Smooth muscle cell of the brain vasculature (primary cell): ENCODE data around the gene NUMB.
"Not testable (repeated sequence)": the region's sequence is repeated elsewhere in the genome, so short reads cannot be mapped to it uniquely, and the experiment has no call there.

Experiments used
- DNase-seq: peaks from one replicate; pipeline ENCODE4 v3.0.0-alpha.2; 2012; ENCODE audit warnings: low read depth, low spot score

Gene NUMB

DNA sequence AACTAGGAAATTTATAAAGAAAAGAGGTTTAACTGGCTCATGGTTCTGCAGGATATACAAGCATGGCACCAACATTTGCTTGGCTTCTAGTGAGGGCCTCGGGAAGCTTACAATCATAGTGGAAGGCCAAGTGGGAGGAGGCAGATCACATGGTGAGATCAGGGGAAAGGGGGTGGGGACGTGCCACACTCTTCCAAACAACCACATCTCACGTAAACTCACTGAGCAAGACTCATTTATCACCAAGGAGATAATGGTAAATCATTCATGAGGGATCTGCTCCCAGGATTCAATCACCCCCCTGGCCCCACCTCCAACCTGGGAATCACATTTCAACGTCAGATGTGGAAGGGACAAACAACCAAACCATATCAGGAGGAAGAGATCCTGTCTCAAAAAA lies 35.8 kb downstream of the NUMB start:
- no peak for DNase-seq

DNA sequence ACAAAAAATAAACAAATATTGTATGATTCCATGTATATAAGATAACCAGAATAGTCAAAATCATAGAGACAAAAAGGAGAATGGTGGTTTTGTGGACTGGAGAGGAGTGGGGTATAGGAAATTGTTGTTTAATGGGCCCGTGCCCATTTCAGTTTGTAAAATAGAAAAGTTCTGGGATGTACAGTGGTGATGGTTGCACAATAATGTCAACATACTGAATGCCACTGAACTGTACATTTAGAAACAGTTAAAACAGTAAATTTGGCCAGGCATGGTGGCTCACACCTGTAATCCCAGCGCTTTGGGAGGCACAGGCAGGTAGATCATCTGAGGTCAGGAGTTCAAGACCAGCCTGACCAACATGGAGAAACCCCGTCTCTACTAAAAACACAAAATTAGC lies 40.1 kb downstream of the NUMB start:
- no peak for DNase-seq

DNA sequence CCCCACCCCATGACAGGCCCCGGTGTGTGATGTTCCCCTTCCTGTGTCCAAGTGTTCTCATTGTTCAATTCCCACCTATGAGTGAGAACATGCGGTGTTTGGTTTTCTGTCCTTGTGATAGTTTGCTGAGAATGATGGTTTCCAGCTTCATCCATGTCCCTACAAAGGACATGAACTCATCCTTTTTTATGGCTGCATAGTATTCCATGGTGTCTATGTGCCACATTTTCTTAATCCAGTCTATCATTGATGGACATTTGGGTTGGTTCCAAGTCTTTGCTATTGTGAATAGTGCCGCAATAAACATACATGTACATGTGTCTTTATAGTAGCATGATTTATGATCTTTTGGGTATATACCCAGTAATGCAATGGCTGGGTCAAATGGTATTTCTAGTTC lies 52.1 kb downstream of the NUMB start:
- not testable (repeated sequence) for DNase-seq

GRCh38 chr14:73403181-73403752 lies 55.1 kb downstream of the NUMB start:
- DNase-seq, result no peak

GRCh38 chr14:73402579-73402978 lies 55.8 kb downstream of the NUMB start:
- DNase-seq, result no peak

GRCh38 chr14:73397810-73398209 lies 60.5 kb downstream of the NUMB start:
- no peak for DNase-seq

GRCh38 chr14:73394317-73394716 lies 64.0 kb downstream of the NUMB start:
- DNase-seq, result no peak

- DNase-seq, result no peak
These were observed 65.0 kb downstream of the NUMB start for GRCh38 chr14:73393375-73393774.

- DNase-seq, result no peak
These were observed 65.8 kb downstream of the NUMB start for GRCh38 chr14:73392329-73393257.

GRCh38 chr14:73387860-73388259 lies 70.5 kb downstream of the NUMB start:
- DNase-seq, result not testable (repeated sequence)

- no peak for DNase-seq
These were observed 72.0 kb downstream of the NUMB start for GRCh38 chr14:73386342-73386741.

DNA sequence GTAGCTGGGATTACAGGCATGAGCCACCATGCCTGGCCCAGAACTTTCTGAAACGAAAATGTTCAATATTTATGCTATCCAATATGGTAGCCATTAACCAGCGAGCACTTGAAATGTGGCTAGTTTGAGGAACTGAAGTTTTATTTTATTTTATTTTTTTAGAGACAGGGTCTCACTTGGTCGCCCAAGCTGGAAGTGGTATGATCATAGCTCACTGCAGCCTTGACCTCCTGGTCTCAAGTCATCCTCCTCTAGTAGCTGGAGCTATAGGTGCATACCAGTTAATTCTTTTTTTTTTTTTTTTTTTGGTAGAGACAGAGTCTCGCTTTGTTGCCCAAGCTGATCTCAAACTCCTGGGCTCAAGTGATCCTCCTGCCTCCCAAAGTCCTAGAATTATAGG lies 73.3 kb downstream of the NUMB start:
- DNase-seq, result not testable (repeated sequence)

GRCh38 chr14:73383356-73383755 lies 75.0 kb downstream of the NUMB start:
- DNase-seq, result no peak

DNA sequence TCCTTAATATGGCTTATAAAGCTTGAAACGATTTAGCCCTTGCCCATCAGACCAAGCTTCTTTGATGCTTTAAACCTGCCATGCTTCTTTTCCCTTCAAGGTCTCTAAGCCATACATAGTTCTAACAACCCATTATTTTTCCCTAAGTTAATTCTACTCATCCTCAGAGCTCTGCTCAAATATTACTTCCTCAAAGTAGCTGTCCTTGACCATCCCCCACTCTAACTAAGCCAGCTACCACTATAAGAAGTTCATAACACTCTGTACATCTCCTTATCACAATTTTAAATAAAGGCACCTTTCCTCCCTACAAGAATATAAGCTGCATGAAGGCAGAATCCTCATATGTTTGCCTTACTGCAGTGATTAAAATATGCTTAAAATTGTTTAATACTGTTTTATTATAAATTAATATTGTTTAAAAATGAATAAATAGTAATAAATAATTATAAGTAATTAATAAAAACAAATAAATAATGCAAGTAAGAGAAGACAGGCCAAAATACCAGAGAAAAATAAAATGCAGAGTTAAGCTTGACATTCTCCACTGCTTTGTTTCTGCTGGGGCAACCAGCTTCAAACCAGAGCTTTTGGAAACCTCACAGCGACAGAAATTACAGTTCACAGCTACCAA lies 76.8 kb downstream of the NUMB start:
- no peak for DNase-seq

DNA sequence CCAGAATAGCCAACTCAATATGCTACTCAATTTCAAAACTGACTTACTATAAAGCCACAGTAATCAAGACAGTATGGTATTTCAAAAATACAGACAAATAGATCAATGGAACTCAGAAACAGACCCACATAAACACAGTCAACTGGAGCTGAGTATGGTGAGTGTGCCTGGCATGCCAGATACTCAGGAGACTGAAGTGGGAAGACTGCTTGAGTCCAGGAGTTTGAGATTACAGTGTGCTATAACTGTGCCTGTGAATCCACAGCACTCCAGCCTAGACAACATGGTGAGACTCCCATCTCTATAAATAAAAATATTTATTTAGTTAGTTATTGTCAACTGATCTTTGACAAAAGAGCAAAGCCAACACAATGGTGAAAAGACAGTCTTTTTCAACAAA lies 81.8 kb downstream of the NUMB start:
- no peak for DNase-seq

DNA sequence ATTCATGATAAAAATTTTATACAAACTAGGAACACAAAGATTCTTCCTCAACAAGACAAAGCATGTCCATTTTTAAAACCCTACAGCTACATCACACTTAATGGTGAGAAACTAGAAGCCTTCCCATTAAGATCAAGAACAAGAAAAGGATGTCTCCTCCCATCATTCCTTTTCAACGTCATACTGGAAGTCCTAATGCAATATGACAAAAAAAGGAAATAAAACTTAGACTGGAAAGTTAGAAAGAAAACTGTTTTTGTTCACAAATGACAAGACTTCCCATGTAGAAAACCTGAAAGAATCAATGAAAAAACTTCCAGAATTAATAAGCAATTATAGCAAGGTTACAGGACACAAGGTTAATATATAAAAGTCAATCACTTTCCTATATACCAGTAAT lies 82.5 kb downstream of the NUMB start:
- DNase-seq, result no peak

DNA sequence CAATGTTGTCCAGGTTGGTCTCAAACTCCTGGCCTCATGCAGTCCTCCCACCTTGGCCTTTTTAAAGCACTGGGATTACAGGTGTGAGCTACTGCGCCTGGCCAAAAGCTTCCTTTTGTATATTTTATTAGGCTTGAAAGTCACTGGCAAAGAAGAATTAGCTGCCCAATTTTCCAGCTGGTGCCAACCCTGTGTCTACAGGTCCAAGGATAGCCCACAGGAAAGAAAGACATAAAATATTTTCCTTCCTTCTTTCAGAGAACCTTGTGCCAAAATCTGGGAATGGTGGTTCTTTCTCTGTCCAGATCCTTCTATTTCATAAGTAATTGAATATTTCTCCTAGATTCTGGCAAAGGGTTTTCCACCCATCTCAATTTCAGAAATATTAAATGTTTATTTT lies 84.1 kb downstream of the NUMB start:
- DNase-seq, result no peak

DNA sequence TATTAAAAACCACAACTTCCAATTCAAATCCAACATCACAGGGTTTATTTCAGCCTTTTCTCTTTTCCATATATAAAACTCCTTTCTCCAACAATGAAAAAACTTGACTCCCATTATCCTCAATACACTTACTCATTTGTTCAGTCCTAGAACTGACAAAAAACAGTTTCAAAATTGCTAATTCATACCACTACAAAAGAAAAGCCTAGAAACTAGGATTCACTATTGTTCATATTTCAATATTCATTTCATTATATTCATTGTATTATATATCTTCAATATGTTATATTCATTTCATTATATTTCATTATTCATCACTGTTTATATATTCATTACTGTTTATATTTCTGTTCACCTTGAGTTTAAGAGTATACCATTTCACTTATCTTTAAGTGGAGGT lies 85.8 kb downstream of the NUMB start:
- no peak for DNase-seq

DNA sequence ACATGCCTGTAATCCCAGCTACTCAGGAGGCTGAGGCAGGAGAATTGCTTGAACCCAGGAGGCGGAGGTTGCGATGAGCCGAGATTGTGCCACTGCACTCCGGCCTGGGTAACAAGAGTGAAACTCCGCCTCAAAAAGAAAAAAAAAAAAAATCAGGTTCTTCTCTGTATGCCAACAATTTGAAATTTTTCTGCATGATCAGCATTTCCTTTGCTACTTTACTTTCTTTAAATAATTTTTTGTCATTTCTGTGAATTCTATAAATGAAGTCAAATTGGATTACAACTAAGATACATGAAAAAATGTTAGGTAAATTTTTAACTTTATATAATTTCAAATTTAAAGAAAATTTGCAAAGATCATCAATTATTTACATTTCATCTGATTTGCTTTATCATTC lies 87.8 kb downstream of the NUMB start:
- DNase-seq, result no peak

- no peak for DNase-seq
These were observed 88.9 kb downstream of the NUMB start for GRCh38 chr14:73369428-73369827.

GRCh38 chr14:73368616-73369015 lies 89.7 kb downstream of the NUMB start:
- DNase-seq, result no peak

- DNase-seq, result no peak
These were observed 92.6 kb downstream of the NUMB start for GRCh38 chr14:73365727-73366126.

GRCh38 chr14:73364559-73364958 lies 93.8 kb downstream of the NUMB start:
- DNase-seq, result no peak
